NCI-H69 (cell line): ENCODE measurements around the gene RBM28.

Experiments
- DNase-seq: peaks from one replicate; lab custom pipeline; 2025; lab: John Stamatoyannopoulos, UW

RBM28 gene

DNA sequence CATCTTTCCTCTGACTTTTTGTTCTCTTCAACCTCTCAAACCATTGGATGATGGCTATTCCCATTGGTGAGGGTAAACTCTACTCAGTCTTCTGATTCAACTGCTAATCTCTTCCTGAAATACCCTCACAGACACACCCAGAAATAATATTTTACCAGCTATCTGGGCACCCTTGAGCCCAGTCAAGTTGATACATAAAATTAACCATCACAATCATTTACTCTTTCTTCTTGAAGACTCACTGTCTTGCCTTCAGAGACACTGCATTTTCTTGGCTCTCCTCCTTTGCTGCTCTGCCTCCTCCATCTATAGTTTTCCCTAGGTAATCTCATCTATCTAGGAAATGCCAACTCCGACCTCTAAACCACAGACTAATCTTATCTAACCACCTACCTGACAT is 30.3 kb upstream of the RBM28 start:
- no peak for DNase-seq

DNA sequence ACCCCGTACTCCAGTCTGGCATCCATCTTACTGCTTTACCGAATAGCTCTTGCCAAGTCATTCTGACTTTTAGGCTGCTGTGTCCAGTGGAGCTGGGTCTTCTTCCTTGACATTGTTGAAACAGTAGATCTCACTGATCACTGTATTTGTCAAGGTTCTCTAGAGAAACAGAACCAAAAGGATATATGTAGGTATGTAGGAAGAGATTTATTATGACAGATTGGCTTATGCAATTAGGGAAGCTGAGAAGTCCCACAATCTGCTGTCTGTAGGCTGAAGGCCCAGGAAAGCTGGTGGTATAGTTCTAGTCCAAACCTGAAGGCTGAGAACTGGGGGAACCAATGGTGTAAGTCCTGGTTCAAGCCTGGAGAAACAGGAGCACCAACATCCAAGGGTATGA is 29.9 kb upstream of the RBM28 start:
- DNase-seq = no peak

DNA sequence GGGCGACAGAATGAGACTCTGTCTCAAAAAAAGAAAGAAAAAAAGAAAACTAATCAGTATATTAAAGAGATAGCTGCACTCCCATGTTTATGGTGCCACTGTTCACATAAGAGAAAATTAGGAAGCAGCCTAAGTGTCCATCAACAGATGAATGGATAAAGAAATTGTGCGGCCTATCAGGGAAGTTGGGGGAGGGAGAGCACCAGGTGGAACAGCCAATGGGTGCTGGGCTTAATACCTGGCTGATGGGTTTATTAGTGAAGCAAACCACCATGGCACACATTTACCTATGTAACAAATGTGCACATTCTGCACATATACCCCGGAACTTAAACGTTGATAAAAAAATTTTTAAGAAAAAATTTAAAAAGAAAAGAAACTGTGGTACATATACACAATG is 26.8 kb upstream of the RBM28 start:
- DNase-seq = no peak

DNA sequence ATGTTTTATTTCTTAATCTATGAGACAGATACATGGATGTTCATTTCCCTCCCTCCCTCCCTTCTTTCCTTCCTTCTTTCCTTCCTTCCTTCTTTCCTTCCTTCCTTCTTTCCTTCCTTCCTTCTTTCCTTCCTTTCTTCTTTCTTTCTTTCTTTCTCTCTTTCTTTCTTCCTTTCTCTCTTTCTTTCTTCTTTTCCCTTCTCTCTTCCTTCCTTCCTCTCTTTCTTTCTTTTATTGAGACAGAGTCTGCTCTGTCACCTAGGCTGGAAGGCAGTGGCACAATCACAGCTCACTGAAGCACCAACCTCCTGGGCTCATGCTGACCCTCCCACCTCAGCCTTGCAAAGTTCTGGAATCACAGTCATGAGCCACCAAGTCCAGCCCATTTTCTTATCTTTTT is 23.3 kb upstream of the RBM28 start:
- DNase-seq = no peak

DNA sequence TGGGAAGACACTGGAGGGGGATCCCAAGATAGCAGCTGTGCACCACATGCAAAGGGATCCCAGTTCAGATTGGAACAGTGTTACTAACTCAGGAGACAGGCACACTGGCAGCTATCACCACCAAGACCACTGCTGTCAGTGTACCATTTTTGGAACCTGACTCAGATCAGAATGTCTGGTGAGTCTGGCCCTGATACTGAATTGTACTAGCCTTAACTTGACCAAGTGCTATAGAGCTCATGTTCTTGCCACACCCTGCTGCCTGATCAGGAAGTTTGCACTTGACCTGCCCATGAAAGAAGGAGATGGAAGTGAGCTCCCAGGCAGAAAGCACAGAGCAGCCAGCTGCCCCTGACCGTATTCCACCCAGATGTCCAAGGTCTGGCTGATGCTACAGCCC is 22.6 kb upstream of the RBM28 start:
- DNase-seq = no peak

DNA sequence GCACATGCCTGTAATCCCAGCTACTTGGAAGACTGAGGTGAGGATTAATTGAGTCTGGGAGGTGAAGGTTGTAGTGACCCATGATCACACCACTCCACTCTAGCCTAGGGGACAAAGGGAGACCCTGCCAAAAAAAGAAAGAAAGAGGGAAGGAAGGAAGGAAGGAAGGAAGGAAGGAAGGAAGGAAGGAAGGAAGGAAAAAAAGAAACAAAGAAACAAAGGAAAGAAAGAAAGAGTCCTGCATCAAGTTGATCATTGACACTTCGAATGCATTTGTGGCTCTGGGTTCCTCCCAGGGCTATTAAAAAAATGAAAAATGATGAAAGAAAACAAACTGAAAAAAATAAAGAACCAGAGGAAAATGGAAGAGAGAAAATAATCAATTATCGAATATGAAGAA is 21.7 kb upstream of the RBM28 start:
- no peak for DNase-seq

DNA sequence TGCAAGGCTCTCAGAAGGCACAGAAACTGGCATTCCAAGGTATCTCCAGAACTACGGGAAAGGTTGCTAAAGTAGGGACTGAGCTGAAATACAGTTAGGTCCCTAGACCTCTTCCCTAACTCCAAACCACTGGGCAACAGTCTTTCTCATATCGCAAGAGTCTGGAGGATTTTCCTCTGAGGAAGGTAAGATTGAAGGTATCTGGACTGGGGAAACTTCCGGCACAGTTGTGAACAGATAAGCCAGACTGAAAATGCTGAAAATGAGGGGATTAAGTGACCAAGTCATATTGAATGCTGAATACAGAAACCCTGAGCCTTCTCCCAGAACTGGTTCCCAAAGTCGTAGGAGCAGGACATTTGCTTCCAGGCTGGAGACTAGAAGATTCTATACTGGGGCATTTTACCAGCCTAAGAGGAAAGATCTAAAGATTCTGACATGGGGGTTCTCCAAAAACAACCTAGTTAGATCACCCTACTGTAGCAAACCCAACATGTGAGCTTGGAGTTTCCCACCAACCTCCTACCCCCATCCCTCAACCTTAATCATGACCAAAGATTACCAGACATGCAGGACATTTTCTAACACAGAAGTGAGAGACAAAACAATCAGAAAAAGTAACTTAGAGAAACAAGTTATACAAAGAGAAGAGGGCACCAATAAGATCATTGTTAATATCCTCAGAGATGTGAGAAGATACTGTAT is 20.6 kb upstream of the RBM28 start:
- no peak for DNase-seq

DNA sequence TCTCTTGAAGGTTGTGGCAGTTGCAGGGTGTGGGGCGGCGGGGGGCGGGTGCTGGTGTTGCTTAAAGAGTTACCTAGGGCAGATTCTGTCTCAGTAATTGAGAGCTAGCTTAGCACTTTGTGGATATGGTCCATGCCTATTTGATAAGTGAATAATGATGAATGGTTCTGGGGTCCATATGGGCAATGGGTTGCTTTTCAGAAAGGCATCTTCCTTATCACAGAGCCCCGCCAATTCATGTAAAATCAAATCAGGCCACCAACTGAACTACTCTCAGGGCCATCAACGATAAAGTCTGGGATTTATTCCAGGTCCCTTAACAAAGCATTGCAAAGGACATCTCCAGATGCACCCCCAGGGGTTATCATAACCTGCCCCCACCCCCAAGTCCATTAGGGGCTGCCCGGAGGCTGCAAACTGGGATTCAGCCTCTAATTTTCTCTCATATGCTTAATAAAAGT is 19.6 kb upstream of the RBM28 start:
- no peak for DNase-seq

DNA sequence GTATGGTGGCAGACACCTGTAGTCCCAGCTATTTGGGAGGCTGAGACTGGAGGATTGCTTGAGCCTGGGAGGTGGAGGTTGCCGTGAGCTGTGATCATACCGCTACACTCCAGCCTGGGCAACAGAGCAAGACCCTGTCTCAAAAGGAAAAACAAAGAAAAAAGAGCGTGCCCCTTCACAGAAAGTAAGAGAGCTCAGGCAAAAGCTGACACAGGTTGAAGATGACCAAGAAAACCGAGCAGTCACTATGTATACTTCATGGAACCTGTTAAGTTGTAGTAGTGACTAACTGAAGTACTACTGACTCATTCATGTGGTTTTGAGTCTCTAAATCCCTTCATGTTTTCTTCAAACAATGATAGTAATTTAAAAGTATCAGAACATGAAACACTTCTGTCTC is 19.0 kb upstream of the RBM28 start:
- no peak for DNase-seq

DNA sequence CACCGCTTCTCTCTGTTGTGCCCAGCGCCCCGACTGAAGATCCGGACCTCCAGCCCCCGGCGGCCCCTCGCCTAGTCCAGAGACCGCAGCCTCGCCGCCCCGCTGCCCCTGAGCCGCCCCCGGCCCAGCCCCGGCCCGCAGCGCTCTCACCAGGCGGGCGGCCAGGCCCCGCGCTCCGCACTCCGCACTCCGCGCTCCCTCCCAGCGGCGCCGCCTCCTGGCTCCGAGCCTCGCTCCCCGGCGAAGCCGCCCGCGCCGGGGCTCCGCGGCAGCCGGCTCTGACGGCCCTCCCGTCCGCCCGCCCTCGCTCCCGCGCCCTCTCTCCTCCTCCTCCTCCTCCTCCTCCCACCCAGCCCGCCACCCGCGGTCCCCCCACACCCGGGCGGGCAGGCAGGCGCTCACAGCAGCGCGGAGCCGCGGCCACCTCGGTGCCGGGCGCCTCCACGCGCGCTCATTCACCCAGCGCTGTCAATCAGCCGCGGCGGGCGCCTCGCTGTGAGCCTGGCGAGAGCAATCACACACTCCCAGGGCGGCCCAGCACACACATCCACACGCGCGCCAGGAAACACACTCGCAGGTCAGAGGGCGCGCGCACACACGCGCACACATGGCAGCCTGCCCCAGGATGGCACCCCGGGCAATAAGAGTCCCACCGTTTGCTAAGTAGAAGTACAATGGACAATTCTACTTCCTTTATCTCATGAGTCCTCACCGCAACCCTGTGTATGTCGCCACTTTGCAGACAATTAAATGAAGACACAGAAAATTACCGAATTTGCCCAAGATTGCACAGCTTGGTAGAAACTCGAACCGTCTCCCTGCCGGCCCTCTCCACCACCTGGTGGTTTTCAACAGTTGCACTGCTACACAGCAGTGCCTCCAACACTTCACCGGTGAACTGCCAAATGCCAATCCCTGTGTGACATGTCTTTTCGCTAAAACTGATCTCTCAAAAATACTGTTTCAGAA is 18.0 kb upstream of the RBM28 start, which contains the start of gene PRRT4:
Gene PRRT4, minus strand, starts transcription at position 280 of the 969 bp plus-strand sequence.
- DNase-seq = peak; percentile 82

DNA sequence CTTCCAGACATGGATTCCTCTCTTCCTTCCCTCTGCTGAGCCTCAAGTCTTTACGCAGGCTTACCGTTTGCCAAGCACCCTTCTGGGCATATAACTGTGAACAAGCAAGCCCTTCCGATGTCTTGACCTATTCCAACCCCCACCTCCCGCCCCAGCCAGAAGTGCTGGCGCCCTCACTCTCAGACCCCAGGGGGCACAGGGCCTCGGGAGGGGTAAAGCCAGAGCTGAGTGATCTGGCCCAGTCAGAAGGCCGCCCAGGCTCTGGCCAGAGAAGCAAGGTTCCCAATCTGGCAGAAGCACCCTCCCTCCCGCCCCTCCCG is 16.6 kb upstream of the RBM28 start:
- no peak for DNase-seq

DNA sequence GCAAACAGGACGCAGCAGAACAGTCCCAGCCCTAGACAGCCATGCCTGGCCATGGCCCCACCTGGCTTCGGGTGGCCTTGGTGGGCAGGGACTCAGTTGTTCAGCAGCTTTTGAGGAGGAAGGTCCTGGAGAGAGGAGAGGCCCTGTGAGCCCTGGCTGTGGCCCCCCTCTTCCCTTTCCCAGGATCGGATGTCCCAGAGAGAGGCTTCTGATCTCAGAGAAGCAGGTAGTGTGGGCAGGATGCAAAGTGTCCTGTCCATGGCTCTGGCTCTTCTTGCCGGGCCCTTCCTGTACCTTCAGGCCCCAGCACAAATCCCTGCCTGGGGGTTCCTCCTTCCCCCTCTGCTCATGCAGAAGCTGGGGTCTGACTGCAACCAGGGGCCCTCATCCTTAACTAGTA is 16.2 kb upstream of the RBM28 start:
- DNase-seq = no peak

DNA sequence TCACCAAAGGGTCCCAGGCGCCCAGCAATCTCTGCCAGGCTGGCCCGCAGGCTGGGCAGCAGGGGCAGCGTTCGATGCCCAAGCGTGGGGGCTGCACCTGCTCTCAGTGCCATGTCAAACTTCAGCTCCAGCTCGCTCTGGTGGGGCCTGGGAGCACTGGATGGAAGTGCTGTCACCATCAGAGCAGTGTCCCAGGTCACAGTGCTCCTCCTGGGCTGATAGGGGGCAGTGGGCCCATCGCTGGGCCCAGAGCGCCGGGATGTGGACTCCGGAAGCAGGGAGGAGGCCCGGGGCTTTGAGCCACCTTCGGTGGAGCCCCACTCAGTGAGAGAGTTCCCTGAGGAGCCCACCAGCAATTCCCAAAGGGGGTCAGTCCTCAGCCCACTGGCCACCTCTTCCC is 15.6 kb upstream of the RBM28 start:
- no peak for DNase-seq

DNA sequence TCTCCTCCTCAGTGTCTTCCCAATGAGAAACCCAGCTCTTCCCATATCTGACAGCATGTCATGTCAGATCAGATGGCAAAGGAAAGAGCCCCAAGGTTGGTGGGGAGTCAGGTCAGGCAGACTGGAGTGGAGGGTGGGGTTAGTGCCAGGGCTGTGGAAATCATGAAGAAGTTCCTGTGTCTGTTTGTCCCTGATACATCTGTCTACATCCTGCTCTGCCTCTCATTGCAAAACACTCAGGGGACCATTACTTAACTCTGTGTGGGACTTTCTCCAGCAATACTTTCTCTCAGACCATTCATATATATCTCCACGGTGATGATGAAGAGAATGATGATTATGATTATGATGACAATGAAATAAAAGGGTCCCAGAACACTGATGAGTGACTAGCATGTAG is 14.5 kb upstream of the RBM28 start:
- no peak for DNase-seq

DNA sequence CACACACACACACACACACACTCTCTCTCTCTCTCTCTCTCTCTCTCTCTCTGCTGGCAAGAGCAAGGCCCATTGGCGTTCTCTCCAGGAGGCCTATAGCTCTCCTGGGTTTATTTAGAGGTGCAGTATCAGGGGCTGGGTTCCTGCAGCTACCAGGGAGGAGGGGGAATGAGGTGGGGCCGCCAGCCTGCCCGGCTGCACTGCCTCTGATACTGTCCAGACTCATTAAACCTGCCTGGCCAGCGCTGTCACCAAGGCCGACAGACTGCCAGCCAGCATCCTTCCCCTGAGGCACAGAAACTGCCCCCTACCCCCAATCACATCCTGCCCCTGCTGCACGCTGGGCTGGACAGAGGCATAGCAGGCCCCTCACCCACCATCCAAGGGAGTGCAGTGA is 13.5 kb upstream of the RBM28 start:
- no peak for DNase-seq

DNA sequence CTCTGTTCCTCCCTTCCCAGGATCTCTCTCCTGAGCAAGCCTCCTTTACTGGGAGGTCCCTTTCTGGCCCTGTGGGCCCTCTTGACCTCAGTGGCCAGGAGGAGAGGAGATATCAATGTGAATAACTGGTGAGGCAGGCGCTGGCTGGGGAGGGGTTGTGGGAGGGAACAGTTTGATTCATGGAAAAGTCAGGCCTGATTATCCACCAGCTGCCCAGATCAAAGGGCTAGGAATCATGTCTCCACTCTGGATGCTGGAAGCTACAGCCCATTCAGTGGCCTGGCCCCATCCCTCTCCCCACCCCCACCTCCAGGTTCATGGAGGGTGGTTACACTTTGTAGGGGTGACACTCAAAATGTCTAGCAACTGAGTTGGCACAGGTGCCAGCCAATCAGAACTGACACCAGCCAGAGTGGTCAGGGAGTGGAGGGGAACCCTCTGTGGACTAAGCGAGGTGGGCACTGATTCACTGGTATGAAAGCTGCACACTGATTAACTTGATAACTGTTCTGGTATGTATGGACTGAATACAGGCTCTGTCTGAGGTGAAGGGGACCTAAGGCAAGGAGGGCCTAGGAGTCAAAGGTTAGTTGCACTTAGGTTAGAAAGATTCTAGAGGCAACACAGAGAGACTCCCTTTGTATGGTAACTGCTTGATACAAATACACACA is 13.0 kb upstream of the RBM28 start:
- no peak for DNase-seq

DNA sequence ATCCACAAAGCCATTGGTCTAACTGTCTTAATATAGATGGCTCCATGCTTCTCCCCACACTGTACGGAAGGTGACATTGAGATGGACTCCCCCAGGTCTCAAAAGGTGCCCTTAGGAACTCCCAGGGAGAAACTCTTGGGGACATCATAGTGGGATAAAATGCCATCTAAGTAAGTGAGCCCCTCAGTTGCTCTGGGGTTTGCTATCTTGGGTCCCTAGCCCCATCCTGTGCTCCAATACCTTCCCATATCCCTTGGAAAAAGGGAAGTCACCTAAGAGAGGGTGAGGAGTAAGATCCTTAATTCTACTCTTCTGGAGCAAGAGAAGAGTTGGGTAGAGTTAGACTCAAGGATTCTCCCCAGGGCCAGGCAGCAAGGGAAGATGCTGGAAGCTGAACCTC is 9.9 kb upstream of the RBM28 start:
- DNase-seq = no peak

DNA sequence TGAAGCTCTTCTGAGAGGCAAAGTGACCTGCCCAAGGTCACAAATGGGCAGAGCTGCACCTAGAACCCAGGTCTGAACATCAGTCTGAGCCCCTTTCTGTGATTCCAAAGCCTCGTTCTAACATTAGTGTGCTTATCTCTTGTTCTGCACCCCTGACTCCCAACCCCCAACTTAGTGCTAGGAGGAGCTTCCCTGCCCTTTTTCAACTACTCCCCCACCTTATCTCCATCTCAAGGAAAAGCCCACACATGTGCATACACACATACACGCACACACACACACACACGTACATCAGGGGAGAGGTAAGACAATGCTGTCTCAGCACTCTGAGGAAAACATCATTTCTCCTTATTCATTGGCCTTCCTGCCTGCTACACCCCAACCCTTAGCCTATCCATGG is 9.5 kb upstream of the RBM28 start:
- DNase-seq = no peak

DNA sequence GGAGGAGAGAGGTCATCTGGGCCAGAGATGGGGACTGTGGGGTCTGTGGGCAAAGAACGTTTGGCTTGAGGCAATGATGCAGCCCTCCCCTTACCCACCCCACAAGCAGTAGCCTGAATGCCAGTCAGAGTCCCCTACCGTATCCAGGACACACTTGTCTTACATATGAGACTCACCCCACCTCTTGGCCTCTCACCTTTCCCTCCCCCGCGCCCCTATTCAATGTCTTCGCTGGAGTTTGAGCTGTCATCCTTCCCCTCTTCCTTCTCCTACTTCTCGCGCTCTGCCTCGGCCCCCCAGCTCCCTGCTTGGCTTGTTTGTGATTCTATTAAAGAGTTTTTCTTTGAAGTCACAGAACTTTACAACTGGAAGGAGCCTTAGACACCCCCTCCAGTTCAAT is 8.9 kb upstream of the RBM28 start:
- DNase-seq = no peak

DNA sequence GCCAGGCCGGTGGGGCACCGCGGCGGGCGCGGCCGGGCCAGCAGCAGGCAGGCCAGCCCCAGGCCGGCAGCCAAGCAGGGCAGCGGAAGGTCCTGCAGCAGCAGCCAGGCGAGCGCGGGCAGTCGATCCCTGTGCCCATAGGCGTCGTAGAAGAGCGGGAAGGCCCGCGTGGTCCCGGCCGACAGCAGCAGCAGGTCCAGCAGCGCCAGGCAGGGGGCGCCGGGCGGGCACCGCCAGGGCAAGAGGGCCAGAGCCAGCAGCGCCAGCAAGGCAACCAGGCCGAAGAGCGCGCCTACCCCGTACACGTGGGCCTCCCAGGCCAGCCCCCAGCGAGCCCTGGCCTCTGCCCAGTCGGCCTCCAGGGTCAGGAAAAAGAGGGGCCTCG is 8.4 kb upstream of the RBM28 start:
- peak; percentile 72 for DNase-seq

DNA sequence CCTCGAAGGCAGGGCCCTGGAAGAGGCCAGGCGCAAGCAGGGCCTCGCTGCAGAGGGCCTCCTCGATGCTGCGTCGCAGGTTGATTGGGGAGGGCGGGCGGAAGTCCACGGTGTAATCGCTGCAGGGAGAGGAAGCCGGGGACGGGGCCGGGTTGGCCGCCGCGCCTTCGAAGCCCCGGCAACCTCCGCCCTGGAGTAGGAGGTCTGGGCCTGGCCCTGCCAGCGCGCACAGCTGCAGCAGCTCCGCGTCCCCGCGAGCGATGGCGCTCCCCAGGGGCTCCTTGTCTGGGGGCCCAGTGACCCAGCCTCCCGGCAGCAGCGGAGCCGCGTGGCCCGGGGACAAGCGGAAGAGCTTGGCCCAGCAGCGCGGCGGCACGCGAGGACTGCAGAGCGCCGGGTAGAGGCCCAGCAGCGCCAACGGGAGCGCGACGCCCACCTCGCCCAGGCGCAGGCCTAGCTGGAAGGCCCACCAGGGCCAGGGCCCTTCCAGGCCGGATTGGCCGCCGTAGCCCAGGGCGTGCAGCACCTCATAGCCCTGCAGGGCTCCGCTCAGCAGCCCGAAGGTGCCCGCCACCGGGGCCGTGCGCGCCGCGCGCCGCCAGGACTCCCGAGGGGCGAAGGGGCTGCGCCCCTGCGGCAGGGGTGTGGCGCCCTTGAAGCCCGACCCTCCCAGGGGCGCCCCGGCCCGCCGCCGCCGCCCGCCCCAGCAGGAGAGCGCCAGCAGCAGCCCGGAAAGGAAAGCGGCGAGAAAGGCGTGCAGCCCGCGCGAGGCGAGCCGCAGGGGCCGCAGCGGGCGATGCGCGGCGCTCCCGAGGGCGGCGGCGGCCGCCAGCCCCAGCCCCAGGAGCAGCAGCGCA is 7.8 kb upstream of the RBM28 start:
- DNase-seq = peak; percentile 72

DNA sequence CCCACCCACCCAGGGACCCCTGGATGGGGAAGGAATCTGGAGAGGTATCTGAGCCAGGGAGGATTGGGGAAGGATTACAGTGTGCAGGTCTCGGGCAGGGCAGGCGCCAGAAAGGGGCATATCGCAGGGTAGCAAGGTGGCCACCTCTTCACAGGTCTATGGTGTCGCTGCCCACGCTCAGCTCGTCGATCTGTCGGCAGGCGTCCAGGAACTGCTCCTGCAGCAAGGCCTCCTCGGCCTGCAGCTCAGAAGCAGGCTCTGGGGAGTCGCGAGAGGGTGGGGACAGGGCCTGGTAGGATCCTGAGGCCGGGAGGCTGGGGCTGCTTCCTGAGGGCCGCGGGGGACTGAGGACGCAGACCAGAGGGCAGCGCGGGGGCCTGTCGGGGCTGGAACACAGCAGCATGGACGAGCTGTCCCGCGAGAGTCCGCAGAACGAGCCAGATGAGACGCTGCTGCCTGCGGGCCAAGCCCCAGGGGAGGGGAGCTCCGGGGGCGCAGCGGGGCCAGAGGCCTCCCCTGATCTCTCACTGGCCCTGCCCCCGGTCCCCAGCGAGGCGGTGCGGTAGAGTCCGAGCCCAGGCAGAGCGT is 7.1 kb upstream of the RBM28 start:
- DNase-seq = no peak
